ENCODE measurements around the gene NPAS2. TPM values are rescaled to one million over a fixed set of nuclear protein-coding genes. Genes with fewer than 3 reads are reported as not detected.

NPAS2 gene
- total and polyA plus RNA-seq, 12 donors: 4.7 to 51.3 (median 17.6) TPM

DNA sequence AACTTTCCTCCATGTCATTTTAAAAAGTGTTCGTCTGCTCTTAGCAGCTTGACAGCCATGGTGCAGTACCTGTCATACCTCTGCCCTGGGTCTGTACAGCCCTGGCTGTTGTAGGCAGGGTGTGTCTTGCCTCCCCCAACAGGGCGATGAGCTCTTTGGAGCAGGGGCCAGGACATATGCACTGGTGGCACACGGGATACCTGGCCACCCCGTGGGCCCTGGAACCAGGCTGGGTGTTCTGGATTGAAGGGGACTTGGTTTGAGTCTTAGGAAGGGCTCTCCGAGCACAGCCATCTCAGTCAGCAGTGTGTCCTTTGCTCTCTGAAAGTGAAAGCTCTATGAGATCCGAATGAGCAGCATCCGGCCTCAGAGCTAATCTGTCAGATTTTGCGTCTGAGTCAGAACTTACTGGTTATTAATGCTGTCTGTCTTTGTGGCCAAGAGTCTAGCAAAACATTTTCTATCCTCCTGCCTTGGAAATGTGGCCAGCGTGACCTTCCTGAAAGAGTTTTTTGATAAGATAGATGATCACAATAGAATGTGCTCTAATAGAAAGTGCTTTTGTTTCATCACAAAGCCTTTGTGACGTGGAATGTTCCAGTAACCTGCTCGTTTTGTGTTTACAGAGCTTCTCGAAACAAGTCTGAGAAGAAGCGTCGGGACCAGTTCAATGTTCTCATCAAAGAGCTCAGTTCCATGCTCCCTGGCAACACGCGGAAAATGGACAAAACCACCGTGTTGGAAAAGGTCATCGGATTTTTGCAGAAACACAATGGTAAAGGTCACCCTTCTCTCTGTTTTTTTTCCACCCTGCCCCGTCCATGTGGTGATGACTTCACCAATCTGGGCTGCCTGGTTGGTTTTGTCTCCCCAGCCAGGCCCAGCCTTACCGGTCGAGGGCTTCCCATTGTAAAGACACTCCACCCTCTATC, 104.8 kb downstream of the NPAS2 start:
- TF ChIP-seq CTCF (IDR thresholded peaks at IDR 0.05) (no peak), POLR2A (IDR thresholded peaks at IDR 0.05) (peak in 1 of 2 donors; percentile 86)
- intact Hi-C loops (cut with DNase I): no loop called here
- H3K4me3 ChIP-seq: peak overlapping the region in 2 of 4 donors; percentile 13 to 37
- H3K36me3 ChIP-seq (replicated peaks in 1 of 2): no peaks in the 10 kb centered on the region
- H3K9me3 ChIP-seq (replicated peaks in 1 of 3): no peaks in the 10 kb centered on the region
- no peaks in the 10 kb centered on the region for H3K27me3 ChIP-seq
- 26 to 34% (median 28%) methylated on average over 16 to 21 of the region's 21 CpGs for WGBS, 4 donors
- DNase-seq: peak; percentile 66 to 91 (median 83)
- H3K4me1 ChIP-seq (replicated peaks in 1 of 2): peaks cover 17 to 18% of the 10 kb centered on the region in 2 donors
- H3K27ac ChIP-seq: peak overlapping the region; percentile 60 to 97 (median 78)

DNA sequence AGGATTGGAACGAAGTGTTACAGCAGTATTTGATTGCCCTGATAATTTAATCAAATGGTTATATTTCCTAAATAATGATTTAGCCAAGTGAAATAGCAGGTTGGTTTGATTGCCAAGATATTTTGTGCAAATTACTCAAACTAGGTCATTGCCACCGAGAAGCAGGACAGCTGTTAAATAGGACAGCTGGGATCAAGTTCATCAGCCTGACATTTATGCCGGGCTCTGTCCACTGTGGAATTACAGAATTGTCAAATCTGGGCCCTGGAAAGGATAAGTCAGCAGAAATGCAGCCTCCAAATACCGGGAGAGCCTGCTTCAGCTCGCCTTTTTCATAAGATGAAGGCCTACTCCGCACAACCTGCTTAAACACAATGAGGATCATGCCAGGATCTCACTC, 108.3 kb downstream of the NPAS2 start:
- intact Hi-C loops (cut with DNase I): no loop called here
- Histone ChIP-seq H3K9me3 (replicated peaks in 1 of 3) (no peaks in the 10 kb centered on the region), H3K4me1 (replicated peaks in 1 of 2) (peaks cover 17 to 18% of the 10 kb centered on the region in 2 donors), H3K27me3 (no peaks in the 10 kb centered on the region), H3K4me3 (no peak overlapping the region), H3K36me3 (replicated peaks in 1 of 2) (no peaks in the 10 kb centered on the region), H3K27ac (peak overlapping the region in 1 of 5 donors; percentile 21)
- peak in 2 of 7 donors; percentile 11 to 56 for DNase-seq
- WGBS, 4 donors: 50 to 56% (median 52%) methylated on average over 6 of the region's 6 CpGs
- TF ChIP-seq CTCF (IDR thresholded peaks at IDR 0.05) (no peak), POLR2A (IDR thresholded peaks at IDR 0.05) (no peak)

DNA sequence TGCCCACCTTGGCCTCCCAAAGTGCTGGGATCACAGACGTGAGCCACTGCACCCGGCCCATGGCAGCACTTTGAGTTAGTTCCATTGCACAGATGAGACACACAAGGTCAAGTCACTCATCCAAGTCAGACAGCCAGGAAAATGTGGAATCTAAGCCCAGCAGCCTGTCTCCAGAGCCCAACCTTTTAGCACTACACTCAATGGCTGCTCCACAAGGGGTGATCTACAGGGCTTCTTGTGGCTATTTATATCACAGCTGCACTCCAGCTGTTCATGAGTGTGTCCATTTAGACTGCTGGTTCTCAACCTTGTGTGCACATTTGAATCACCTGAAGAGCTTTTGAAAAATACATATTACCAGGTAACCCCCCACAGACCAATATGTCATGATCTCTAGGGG, 109.2 kb downstream of the NPAS2 start:
- no peaks in the 10 kb centered on the region for H3K27me3 ChIP-seq
- TF ChIP-seq CTCF (IDR thresholded peaks at IDR 0.05): no peak
- TF ChIP-seq POLR2A (IDR thresholded peaks at IDR 0.05): no peak
- peak in 1 of 7 donors; percentile 45 for DNase-seq
- no peaks in the 10 kb centered on the region for H3K36me3 ChIP-seq (replicated peaks in 1 of 2)
- H3K9me3 ChIP-seq (replicated peaks in 1 of 3): no peaks in the 10 kb centered on the region
- WGBS, 4 donors: 70 to 83% (median 71%) methylated on average over 2 of the region's 2 CpGs; no CpG with 5 or more reads in 1 of the 4 donors
- H3K4me1 ChIP-seq (replicated peaks in 1 of 2): peaks cover 16 to 17% of the 10 kb centered on the region in 2 donors
- no peak overlapping the region for H3K4me3 ChIP-seq
- no peak overlapping the region for H3K27ac ChIP-seq
- intact Hi-C loops (cut with DNase I): no loop called here

GRCh38 chr2:100934504-100935371, 114.8 kb downstream of the NPAS2 start:
- Histone ChIP-seq H3K27me3 (no peaks in the 10 kb centered on the region), H3K27ac (no peak overlapping the region), H3K4me1 (replicated peaks in 1 of 2) (no peaks in the 10 kb centered on the region), H3K36me3 (replicated peaks in 1 of 2) (no peaks in the 10 kb centered on the region), H3K9me3 (replicated peaks in 1 of 3) (no peaks in the 10 kb centered on the region), H3K4me3 (no peak overlapping the region)
- TF ChIP-seq CTCF (IDR thresholded peaks at IDR 0.05): no peak
- no peak for TF ChIP-seq POLR2A (IDR thresholded peaks at IDR 0.05)
- DNase-seq: no peak
- WGBS, 4 donors: 92 to 96% (median 93%) methylated on average over 6 of the region's 6 CpGs
- intact Hi-C loops (cut with DNase I): no loop called here

Data from adrenal gland (tissue), 12 donors.